ENCODE measurements around the gene MTOR.
"Not testable (repeated sequence)": the region's sequence is repeated elsewhere in the genome, so short reads cannot be mapped to it uniquely, and the experiment has no call there.

The MTOR gene

GRCh38 chr1:11174261-11174942 is 87.9 kb downstream of the MTOR start:
- TF ChIP-seq, protein P1, sequence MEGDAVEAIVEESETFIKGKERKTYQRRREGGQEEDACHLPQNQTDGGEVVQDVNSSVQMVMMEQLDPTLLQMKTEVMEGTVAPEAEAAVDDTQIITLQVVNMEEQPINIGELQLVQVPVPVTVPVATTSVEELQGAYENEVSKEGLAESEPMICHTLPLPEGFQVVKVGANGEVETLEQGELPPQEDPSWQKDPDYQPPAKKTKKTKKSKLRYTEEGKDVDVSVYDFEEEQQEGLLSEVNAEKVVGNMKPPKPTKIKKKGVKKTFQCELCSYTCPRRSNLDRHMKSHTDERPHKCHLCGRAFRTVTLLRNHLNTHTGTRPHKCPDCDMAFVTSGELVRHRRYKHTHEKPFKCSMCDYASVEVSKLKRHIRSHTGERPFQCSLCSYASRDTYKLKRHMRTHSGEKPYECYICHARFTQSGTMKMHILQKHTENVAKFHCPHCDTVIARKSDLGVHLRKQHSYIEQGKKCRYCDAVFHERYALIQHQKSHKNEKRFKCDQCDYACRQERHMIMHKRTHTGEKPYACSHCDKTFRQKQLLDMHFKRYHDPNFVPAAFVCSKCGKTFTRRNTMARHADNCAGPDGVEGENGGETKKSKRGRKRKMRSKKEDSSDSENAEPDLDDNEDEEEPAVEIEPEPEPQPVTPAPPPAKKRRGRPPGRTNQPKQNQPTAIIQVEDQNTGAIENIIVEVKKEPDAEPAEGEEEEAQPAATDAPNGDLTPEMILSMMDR (IDR thresholded peaks at IDR 0.05; ENCODE audit: unreplicated experiment in 3 of 3) = no peak
- Mint-ChIP-seq H3K27me3 (ENCODE audit: low read depth) (no peaks in the 10 kb centered on the region), H3K4me1 (peaks cover 56% of the 10 kb centered on the region), H3K9me3 (no peaks in the 10 kb centered on the region), H3K36me3 (ENCODE audit: low read depth) (peaks cover 16% of the 10 kb centered on the region), H3K4me3 (no peak overlapping the region), H3K27ac (peak overlapping the region in 2 of 3 experiments; percentile 70 to 87)

- H3K4me3 Mint-ChIP-seq = no peak overlapping the region
- no peaks in the 10 kb centered on the region for H3K27me3 Mint-ChIP-seq (ENCODE audit: low read depth)
- peaks cover 37% of the 10 kb centered on the region for H3K36me3 Mint-ChIP-seq (ENCODE audit: low read depth)
- no peaks in the 10 kb centered on the region for H3K9me3 Mint-ChIP-seq
- TF ChIP-seq, protein P1 (IDR thresholded peaks at IDR 0.05; ENCODE audit: unreplicated experiment in 3 of 3) = no peak
- peak overlapping the region in 2 of 3 experiments; percentile 33 to 49 for H3K27ac Mint-ChIP-seq
- peaks cover 16% of the 10 kb centered on the region for H3K4me1 Mint-ChIP-seq
Measured at GRCh38 chr1:11170102-11170501, 92.2 kb downstream of the MTOR start.

DNA sequence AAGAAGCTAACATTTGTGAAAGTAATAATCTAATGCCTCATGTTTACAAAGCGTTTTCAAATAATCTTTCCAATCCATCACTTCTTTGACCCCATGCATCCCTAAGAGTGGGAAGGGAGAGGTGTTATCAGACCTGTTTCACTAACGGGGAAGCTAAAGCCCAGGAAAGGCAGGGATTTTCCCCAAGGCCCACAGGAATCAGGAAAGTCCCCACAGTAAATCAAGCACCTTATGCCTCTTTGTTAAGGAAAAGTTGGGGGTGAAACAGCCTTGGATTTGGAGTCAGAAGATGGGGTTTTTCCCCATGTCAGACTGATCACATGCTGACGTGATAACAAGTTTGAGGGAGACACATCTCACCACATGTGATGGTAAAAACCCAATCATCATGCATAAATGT is 93.1 kb downstream of the MTOR start:
- H3K27ac Mint-ChIP-seq = peak overlapping the region in 1 of 3 experiments; percentile 8
- no peak overlapping the region for H3K4me3 Mint-ChIP-seq
- no peaks in the 10 kb centered on the region for H3K27me3 Mint-ChIP-seq (ENCODE audit: low read depth)
- H3K4me1 Mint-ChIP-seq = peaks cover 8% of the 10 kb centered on the region
- H3K36me3 Mint-ChIP-seq (ENCODE audit: low read depth) = peaks cover 44% of the 10 kb centered on the region
- H3K9me3 Mint-ChIP-seq = no peaks in the 10 kb centered on the region
- TF ChIP-seq, protein P1 (IDR thresholded peaks at IDR 0.05; ENCODE audit: unreplicated experiment in 3 of 3) = no peak

- no peaks in the 10 kb centered on the region for H3K27me3 Mint-ChIP-seq (ENCODE audit: low read depth)
- H3K27ac Mint-ChIP-seq = peak overlapping the region in 1 of 3 experiments; percentile 8
- TF ChIP-seq, protein P1 (IDR thresholded peaks at IDR 0.05; ENCODE audit: unreplicated experiment in 3 of 3) = no peak
- peaks cover under 1% of the 10 kb centered on the region for H3K9me3 Mint-ChIP-seq
- no peak overlapping the region for H3K4me3 Mint-ChIP-seq
- peaks cover 5% of the 10 kb centered on the region for H3K4me1 Mint-ChIP-seq
- H3K36me3 Mint-ChIP-seq (ENCODE audit: low read depth) = peaks cover 45% of the 10 kb centered on the region
Measured at GRCh38 chr1:11168731-11169130, 93.6 kb downstream of the MTOR start.

DNA sequence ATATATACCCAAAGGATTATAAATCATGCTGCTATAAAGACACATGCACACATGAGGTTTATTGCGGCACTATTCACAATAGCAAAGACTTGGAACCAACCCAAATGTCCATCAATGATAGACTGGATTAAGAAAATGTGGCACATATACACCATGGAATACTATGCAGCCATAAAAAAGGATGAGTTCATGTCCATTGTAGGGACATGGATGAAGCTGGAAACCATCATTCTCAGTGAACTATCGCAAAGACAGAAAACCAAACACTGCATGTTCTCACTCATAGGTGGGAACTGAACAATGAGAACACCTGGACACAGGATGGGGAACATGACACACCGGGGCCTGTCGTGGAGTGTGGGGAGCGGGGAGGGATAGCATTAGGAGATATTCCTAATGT is 95.6 kb downstream of the MTOR start:
- not testable (repeated sequence) for H3K4me1 Mint-ChIP-seq; H3K9me3 Mint-ChIP-seq; H3K27ac Mint-ChIP-seq; H3K4me3 Mint-ChIP-seq; H3K27me3 Mint-ChIP-seq (ENCODE audit: low read depth)
- H3K36me3 Mint-ChIP-seq (ENCODE audit: low read depth) = peaks cover 61% of the 10 kb centered on the region

GRCh38 chr1:11162752-11163151 is 99.6 kb downstream of the MTOR start:
- Mint-ChIP-seq H3K4me1 (peaks cover 15% of the 10 kb centered on the region), H3K36me3 (ENCODE audit: low read depth) (peaks cover 77% of the 10 kb centered on the region), H3K9me3 (peaks cover 13% of the 10 kb centered on the region)
- H3K27ac Mint-ChIP-seq; H3K4me3 Mint-ChIP-seq; H3K27me3 Mint-ChIP-seq (ENCODE audit: low read depth): not testable (repeated sequence)

DNA sequence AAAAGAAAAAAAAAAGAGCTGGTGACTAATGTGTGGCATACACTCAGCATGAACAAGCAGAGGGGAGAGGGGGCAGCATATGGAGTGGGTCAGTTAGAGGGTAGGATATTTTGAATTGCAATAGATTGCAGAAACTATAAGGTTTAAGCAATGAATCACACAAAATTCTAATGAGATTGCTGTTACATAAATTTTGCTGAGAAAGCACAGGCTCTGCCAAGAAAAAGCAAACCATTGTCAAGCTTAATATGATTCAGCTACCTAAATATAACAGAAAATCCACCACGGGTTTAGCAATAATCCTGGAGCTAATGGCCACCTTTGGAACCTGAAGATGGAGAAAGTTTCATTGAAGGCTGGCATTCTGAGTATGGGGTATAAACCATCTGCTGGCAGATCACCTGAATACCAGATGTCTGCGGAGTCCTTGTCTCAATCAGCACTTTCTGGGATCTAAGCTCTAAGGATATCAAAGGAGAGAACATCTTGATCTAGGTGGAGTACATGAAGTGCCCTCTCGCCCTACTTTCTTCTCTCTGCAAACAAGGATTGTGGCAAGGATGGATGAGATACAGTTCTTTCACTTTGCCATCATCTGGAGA is 103.5 kb downstream of the MTOR start:
- Mint-ChIP-seq H3K9me3 (peaks cover 13% of the 10 kb centered on the region), H3K36me3 (ENCODE audit: low read depth) (peaks cover 64% of the 10 kb centered on the region), H3K27ac (peak overlapping the region; percentile 94 to 98 (median 94)), H3K4me3 (no peak overlapping the region), H3K4me1 (peaks cover 31% of the 10 kb centered on the region), H3K27me3 (ENCODE audit: low read depth) (no peaks in the 10 kb centered on the region)
- TF ChIP-seq, protein P1 (IDR thresholded peaks at IDR 0.05; ENCODE audit: unreplicated experiment in 3 of 3) = no peak

All from nephron (organoid).